GM19043 (cell line): ENCODE results near the gene PSMA7.

Experiments used
- ATAC-seq: cut with Tn5 transposase; IDR thresholded peaks from one replicate; pipeline ENCODE4 v1.9.1; 2021; ENCODE audit warnings: low read depth; ENCODE audit not compliant: unreplicated experiment

PSMA7 gene

GRCh38 chr20:62172666-62173065 is 29.5 kb upstream of the PSMA7 start:
- ATAC-seq, result no peak

DNA sequence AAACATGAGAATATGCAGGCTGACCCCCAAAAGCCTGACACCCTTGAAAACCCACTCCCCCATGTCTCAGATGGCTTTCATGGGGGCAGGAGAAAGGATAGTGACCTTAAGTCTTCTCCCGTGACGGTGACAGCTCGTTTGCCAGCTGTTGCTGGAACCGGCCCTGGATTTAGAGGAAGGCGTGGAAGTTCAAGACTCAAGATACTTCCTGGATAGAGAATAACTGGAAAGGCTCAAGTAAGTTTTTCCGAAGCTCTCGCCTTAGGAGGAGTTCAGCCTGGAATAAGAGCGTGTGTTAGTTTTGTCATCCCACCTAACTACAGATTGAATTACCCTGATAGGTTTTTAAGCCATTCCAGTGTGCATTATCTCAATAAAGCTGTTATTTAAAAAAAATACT is 28.1 kb upstream of the PSMA7 start:
- no peak for ATAC-seq

DNA sequence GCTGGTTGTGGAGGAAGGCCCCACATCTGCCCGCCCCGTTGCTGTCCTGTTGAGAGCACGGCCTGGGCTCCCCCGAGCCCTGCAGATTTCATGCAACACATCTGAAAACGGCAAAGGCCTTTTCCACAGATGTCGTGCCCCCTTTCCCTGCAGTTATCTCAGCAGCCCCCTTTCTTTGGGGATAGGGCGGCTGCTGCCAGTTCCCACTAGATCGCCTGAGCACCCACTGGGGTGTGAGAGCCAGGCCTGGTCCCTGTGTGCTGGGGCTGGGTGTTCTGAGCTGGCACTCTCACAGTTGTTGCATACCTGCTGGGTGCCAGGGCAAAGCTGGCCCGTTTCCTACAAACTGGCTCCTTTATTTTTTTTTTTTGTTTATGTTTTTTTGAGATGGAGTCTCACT is 27.3 kb upstream of the PSMA7 start:
- ATAC-seq, result no peak

GRCh38 chr20:62168890-62169435 is 25.8 kb upstream of the PSMA7 start:
- no peak for ATAC-seq

- no peak for ATAC-seq
Measured at GRCh38 chr20:62168061-62168460, 24.9 kb upstream of the PSMA7 start.

- no peak for ATAC-seq
Measured at GRCh38 chr20:62167474-62167873, 24.3 kb upstream of the PSMA7 start.

GRCh38 chr20:62165762-62166399 is 22.7 kb upstream of the PSMA7 start:
- no peak for ATAC-seq

DNA sequence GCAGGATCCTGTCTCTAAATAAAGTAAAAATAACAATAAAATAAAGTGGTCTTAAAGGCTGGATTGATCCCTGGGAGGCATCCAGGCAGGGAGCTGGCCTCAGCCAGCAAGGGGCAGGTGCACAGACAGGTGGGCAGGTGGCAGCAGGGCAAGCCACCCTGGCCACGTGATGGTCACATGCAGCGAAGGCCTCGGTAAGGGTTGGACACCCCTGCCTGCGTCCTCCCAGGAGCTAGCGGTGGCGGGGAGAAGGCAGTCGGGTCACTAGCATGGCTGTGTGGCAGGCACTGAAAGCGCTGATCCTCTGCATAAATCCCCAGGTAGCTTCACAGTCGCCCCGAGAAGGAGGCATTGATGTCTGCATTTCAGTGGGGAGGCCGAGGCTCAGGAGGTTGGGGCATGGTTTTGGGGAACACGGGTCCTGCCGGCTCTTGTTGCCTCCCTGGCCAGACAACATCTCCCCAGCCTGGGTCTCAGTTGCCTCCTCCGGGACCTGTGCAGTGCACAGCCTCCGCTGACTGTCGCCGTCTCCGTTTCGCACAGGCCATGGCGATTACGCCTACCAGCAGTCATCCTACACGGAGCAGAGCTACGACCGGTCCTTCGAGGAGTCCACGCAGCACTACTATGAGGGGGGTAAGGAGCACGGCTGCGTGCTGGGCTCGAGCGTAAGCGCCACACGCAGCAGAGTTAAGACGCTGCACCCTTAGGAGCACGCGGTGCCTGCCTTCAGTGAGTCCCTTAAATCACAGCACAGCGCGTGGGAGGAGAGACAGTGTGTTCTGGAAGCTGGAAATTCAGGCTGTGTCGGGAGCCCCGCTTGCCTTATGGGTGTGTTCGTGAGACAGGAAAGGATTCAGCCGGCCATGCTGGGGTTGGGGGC is 21.9 kb upstream of the PSMA7 start:
- no peak for ATAC-seq

DNA sequence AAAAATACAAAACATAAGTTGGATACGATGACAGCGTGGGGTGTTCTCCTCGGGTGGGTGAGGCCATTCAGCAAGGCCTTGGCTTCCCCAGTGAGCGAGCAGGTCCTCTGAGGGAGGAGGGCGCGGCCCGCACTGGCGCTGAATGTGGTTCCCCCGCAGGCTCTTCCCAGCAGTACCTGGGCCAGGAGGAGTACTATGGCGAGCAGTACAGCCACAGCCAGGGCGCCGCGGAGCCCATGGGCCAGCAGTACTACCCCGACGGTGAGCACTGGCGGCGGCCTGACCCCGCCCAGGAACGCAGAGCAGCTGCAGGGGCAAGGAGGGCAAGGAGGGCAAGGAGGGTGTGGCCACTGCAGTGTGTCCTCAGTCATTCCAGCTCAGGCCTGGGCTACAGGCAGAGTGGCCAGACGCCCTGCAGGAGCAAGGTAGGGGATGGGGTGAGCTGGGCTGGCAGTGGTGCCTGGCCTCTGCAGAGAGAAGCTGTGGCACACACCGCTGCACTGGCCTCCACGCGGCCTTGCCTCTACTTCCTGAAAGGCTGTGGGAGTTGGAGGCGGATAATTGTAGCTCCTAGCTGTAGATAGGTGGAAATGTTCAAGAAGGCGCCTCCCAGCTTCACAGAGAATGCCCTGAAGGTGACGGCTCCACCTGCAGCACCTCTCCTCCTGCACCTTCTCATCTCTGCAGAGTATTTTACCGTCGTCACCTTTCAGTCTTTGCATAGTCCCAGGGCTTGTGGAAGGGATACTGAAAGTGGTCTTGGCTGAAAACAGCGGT is 21.0 kb upstream of the PSMA7 start:
- no peak for ATAC-seq

DNA sequence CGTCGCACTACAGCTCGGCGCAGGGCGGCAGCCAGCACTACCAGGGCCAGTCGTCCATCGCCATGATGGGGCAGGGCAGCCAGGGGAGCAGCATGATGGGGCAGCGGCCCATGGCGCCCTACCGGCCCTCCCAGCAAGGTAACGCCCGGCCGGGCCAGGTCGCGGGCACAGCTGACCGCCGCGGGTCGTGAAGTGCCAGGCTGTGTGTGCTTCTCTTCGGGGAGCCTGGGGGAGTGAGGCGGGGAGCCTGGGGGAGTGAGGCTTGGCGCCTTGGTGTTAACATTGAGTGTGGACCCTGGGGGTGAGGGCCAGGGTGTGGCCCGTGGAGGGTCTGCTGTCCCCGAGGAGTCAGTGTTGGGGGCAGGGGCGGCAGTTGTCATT is 20.3 kb upstream of the PSMA7 start:
- no peak for ATAC-seq

DNA sequence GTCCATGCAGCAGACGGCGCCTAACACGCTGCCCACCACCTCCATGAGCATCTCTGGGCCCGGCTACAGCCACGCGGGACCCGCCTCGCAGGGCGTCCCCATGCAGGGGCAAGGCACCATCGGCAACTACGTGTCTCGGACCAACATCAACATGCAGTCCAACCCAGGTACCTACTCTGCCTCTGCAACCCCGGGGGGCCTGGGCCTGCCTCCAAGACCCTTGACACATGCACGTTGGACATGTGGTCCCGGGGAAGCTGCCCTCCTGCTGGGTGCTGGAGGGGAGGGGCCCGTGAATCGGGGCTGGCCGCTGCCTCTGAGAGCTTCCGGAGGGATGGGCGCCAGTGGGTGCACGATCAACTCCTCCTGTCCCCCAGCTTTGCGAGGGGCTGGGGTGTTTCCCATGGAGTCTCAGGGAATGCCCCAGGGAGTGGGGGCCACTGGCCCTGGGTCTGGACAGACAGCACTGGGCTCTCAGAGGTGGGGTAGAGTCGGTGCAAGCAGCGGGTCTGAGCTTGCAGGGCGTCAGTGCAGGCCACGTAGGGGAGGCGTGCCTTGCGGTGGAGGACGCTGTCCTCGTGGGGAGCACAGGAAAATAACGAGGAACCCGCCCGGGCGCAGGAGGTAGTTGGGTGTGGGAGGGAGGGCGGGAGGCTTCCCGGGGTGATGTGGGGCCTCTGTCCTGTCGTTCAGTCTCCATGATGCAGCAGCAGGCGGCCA is 19.7 kb upstream of the PSMA7 start:
- no peak for ATAC-seq

DNA sequence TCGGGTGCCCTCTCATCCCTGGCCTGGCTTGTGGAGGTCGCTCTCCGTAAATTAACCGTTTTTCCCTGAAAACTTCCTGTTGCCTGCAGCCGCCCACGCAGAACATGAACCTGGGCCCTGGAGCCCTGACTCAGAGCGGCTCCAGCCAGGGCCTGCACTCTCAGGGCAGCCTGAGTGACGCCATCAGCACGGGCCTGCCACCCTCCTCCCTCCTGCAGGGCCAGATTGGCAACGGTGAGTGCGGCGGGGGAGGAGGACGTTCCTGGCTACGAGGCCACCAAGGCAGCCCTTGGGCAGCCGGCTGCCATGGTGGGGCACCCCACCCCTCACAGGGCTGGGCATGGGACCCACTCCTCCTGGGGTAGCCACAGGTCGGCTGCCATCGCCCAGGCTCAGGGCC is 18.2 kb upstream of the PSMA7 start:
- no peak for ATAC-seq

GRCh38 chr20:62160876-62161275 is 17.7 kb upstream of the PSMA7 start:
- ATAC-seq, result no peak

DNA sequence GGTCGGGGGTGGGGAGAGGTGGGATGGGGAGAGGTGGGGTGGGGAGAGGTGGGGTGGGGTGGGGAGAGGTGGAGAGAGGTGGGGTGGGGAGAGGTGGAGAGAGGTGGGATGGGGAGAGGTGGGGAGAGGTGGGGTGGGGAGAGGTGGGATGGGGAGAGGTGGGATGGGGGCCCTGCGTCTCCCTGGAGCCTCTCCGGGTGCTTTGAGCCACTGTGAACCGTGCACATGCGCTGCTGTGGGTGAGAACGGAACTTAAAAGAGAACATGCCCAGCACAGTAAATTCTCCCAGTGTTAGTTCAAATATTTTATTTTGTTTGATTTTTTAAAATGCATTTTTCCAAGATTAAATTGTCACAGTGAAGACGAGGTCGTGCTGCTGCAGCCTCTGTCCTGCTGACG is 17.1 kb upstream of the PSMA7 start:
- no peak for ATAC-seq

- ATAC-seq, result no peak
Measured at GRCh38 chr20:62159839-62160238, 16.6 kb upstream of the PSMA7 start.

DNA sequence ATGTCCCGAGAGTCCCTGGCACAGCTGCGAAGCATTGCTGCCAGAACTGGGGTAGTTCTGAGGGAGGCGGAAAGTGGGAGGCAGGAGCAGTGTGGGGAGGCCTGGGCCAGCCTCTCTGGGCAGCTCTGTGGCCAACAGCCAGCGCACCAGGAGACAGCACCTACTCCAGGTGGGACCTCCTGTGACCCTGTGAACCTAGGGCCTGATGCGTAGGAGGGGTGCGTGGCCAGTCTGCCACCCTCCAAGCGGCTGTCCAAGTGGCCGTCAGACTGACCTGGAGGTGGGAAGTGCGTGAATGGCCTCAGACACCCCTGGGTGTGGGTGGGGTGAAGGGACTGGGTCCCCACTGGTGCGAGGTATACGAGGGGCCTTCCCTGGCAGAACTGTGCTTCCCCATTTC is 15.9 kb upstream of the PSMA7 start:
- ATAC-seq, result no peak

GRCh38 chr20:62158541-62158940 is 15.3 kb upstream of the PSMA7 start:
- ATAC-seq, result no peak

- no peak for ATAC-seq
Measured at GRCh38 chr20:62158088-62158400, 14.8 kb upstream of the PSMA7 start.

GRCh38 chr20:62157387-62158087 is 14.3 kb upstream of the PSMA7 start:
- ATAC-seq, result no peak
